NCI-H446 treated with DMSO at 0.1 percent for 48 hours (cell line): ENCODE data around the gene CERS6.
A peak's percentile ranks its signal among the peaks of the same experiment; 100 is the strongest.
"Not testable (repeated sequence)": the region's sequence is repeated elsewhere in the genome, so short reads cannot be mapped to it uniquely, and the experiment has no call there.

Experiments used
- DNase-seq: peaks from one replicate; lab custom pipeline; 2025; lab: John Stamatoyannopoulos, UW

The CERS6 gene

DNA sequence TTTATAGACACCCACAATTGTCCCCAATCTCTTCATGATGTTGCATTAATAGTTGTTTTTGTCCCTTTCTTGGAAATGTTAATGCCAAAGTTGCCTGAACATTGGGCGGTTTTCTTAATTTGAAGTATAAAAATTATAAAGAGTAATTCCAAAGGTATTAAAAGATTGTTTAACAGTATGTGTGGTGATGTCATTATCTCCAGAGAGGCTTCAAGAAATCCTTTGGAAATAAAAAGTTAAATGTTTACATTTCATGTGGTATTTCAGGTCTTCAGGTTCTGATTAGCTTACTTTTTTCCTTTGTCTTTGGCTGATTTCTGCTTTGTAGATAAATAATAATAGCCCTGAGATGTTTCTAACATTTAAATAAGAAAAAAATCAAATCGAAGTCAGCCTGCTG, 317.1 kb downstream of the CERS6 start:
- no peak for DNase-seq

DNA sequence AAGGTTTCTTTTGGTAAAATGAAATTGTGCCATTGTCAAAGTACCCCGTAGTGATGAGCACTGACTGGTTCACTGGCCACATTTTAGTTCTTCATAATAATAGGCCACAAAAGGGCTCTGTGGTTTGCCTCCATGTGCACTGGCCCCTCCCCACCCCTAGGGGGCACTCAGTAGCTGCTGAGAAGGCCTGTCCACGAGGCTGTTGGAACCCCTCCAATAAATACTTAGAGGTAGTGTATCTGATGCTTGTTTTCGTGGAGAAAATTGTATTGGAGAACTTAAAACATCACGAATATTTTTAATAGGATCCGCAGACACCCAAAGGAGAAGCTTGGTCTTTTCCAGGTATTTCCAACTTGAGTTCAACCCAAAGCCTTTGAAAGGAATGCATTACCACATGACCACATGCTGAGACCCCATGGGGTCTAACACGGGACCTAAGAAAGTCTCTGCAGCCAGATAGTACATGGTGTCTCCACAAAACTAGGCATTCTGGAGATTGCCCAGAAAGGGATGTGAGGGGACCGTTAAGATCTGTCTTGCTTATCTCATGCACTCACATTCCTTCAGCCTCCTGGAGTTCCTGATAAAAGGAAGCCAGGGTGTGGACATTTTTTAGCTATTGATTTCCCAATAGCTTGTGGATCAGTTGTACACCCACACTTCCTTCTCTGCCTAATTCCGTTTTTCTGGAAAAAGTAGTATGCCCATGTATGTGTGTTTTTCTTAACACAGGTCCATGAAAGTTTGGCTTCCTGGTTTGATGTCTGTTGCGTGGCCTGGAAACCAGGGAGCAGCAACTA, 317.8 kb downstream of the CERS6 start:
- DNase-seq: peak; percentile 25

DNA sequence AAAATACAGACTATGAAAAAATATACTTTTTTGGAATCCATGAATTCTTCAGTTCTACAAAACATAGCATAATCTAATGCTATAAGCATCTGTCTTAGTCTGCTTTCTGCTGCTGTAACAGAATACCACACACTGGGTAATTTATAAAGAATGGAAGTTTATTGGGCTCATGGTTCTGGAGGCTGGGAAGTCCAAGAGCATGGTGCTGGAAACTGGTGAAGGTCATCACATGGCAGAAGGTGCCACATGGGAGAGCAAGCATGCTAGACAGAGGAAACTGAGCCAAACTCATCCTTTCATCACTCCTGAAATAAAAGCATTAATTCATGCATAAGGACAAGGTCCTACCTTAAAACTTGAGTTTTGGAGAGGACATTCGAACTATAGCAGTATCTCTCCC, 319.8 kb downstream of the CERS6 start:
- no peak for DNase-seq

DNA sequence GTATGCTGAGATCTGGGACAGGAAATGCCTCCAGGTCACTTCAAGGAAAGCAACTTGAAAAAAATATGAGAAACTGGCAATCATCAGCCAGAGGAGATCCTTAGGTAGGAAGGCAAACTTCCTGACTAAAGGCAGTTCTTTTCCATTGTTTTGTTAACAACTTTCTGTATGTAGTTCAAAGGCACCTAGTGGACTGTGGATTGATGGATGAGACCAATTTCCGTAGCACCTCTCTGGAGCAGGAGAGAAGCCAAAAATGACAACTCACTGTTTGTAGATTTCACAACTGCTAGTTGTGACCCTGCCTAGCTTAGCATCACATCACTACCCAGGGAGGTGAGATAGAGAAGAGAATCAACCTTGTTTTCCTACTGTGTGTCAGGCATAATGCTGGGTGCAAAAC, 324.6 kb downstream of the CERS6 start:
- DNase-seq: no peak

GRCh38 chr2:168781191-168781817, 325.2 kb downstream of the CERS6 start:
- no peak for DNase-seq

- DNase-seq: no peak
Observed at GRCh38 chr2:168782271-168782670, 326.2 kb downstream of the CERS6 start.

- DNase-seq: no peak
Observed at GRCh38 chr2:168784993-168785392, 328.9 kb downstream of the CERS6 start.

DNA sequence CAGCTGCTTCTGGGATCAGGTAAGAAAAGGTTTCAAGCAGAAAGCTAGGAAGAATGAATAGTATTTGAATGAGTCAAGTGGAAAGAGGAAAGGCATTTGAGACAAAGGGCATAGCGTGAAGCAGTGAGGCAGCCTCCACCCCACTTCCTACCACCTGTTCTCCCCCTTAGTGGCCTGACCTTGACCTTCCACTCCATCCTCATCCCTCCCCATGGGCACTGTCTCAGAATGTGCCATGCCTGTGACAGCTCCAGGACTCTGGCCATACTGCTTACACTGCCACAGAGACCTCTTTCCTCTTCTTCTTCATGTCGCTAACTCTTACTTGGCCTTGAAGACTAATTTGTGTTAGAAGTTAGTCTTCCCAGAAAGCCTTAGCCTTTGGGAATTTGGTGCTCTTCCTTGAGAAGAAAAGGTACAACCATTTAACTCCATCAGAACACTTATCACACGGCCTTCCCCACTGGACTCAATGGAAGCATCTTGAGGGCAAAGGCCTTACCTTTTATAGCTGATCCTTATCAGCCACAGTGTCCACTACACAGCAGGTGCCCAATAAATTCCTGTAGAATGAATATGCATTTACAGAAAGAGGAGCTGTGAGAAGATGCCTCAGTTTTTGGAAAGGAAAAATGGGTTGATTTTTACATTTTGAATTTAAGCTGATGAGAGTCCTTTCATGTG, 331.2 kb downstream of the CERS6 start:
- DNase-seq: no peak

- DNase-seq: no peak
Observed at GRCh38 chr2:168787782-168788376, 331.8 kb downstream of the CERS6 start.

DNA sequence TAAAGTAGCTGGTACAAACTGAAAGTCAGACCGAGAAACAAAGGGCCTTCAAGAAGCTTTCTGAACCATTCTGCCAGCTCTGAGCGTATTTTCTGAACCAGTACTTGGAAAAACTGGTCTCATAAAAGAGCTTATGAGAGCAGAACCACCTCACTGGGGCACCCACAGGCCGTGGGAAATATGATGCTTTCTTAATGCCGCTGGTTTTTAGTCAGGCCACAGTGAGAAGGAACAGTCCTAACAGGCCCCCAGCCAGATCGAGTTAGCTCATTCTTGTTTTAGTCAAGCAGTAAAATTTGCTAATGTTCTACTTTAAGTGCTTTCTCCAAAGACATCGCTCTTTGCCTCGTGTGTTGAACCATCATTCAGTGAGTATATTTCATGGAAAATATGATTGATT, 333.7 kb downstream of the CERS6 start:
- DNase-seq: no peak

DNA sequence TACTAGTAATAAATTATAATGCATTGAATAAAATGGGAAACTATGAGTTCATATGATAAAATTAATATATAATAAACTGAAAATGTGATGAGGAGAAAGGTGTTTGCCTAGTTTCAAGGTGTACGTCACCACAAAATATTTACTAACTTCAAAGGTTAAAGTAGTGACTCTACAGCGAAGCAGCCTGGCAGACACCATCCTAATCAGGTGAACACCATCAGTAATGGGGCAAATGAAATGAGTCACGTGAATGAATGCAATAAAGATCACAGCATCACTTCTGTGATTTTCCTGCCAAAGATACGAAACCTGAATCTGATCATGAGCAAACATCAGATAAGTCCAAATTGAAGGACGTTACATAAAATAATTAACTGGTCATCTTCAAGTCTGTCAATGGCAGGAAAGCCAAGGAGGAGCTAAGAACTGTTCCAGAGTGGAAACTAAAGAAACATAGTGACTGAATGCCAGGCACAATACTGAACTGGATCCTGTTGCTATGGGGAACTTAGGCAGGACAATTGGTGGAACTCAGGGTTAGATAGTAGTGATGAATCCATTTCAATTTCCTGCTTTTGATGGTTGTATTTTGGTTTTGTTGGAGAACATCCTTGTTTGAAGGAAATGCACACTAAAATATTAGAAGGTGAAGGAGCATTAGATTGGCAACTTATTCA, 334.3 kb downstream of the CERS6 start:
- DNase-seq: no peak

GRCh38 chr2:168791140-168791539, 335.1 kb downstream of the CERS6 start:
- not testable (repeated sequence) for DNase-seq

DNA sequence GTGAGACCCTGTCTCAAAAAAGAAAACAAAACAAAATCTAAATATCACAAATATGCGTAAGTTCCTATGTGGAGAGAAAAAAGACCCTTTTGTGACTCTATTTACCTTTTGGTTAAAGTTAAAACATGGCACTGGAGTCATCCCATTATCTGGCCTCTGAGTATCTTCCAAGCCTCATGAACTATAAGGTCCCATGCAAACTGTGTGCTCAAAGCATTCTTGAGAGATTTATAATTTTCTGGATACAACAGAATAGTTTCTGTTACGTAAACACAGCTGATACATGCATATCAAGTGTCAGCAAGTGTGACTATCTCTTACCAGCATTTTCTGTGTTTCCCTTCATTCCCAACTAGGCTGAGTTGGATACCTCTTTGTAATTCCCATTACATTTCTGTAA, 337.5 kb downstream of the CERS6 start:
- DNase-seq: no peak

DNA sequence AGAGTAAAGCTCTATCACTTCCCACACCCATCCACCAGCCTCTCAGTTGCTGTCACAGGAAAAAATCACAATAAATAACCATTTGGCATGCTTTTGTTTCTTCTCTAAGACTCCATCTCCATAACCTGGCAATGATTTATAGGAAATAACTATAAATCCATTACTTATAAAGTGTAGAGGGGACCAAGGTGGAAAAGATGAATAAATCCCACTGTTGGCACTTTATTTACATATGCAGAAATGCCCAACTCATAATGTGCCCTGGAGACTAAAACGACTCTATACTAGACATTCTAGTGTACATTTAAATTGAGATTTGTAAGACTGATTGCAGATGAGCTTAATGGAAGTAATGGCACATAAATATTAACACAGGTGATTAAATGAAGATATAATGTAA, 338.9 kb downstream of the CERS6 start:
- DNase-seq: no peak

DNA sequence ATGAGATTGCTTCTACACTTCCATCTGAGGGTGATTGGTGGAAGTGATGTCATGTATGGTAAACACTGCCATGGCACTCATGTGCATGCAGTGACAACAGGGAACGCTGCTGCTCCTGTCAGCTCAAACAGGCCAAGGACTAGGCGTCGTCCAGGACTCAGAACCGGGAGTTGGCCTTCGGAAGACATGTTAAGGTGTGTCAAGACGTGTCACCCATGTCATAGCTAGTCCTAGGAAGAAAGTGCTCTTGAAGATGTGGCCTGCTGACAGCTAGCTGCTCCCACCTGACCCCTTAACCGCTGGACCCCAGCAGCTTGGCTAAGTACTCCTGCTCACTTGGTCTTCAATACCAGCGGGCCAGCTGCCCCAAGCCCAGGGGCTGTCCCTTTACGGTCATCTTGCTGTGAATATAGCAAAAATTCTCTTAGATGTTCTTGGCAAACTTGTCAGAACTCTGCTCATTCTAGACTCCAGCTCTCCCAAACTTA, 340.1 kb downstream of the CERS6 start:
- no peak for DNase-seq

DNA sequence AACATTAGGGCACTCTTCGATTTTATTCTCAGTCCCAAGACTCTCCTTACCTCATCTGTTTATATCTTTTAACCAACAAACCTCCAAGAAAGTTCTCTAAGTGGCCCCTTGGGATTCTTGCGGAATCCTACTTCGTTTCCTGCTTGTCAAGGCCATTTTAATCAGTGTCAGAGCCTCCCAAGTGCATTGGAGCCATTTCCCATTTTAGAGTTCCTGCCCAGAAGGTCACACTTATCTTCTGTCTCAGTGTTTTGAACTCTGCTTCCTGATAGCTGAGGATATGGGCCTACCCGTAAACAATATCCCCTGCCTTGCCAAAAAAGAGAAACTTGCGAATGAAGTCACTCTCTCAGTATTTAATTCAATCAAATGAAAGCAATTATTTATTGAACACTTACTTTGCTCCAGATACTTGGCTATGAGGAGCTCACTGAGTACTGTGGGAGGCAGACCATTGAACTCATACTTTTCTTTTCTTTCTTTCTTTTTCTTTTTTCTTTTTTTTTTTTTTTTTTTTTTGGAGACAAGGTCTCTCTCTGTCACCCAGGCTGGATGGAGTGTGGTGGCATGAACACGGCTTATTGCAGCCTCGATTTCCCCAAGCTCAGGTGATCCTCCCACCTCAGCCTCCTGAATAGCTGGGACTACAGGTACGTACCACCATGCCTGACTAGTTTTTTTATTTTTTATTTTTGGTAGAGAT, 340.7 kb downstream of the CERS6 start:
- DNase-seq: no peak

DNA sequence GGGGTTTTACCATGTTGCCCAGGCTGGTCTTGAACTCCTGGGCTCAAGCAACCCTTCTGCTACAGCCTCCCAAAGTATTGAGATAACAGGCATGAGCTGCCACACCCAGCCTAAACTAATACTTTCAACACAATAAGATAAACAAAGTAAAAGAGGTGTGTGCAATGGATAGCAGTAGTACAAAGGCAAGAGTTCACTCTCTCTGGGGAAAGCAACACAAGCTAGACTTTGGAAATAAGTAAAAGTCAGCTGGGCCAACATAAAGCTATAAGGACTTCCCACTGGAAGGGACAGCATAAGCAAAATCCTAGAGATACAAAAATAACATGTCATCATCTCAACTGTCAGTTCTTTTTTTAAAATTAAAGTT, 341.2 kb downstream of the CERS6 start:
- no peak for DNase-seq

GRCh38 chr2:168798076-168798887, 342.2 kb downstream of the CERS6 start:
- DNase-seq: no peak

DNA sequence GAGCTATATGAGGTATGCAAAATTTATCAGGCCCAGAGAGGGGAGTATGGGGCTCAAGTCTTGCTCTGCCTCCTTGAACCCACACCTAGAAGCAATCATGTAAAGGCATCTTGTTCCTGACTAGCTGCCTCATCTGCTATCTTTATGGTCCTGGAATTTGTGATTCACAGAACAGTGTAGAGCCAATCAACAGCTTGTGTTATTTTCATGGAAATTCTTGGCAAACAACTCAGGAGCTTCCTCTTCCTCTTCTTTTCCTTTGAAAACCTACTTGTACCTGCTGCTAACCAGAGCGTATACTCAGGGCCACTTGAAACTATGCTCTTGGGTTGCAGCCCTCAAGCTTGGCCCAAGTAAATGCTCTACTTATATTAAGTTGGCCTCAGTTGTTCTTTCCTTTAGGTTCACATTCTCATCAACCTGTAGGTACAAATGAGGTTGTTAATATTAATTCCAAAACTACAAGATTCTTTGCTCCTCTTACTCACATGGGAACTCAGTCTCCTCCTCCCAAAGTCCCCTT, 342.9 kb downstream of the CERS6 start:
- no peak for DNase-seq

DNA sequence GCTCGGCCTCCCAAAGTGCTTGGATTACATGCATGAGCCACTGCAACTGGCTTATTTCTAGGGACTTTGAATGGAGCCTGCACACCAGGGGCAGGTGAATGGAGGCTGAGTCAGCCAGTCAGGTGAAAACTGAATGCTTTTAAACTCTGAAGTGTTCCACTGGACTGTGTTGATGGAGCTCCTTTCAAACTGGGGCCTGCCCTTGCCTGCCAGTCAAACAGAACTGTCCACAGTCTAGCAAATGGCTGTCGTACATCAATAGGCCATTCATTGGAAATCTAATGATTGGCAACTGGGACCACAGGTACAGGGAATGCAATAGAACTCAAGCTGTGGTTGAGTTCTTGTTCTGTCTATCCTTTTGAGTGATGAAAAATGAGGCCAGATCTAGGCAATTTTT, 345.4 kb downstream of the CERS6 start:
- no peak for DNase-seq
